ENCODE results near the gene ASAP3. TPM values are rescaled to one million over a fixed set of nuclear protein-coding genes. Genes with fewer than 3 reads are reported as not detected.
A peak's percentile ranks its signal among the peaks of the same experiment; 100 is the strongest.

The ASAP3 gene
- total and polyA plus RNA-seq, 9 of the 15 experiments (the other 6 are each of a cell fraction or from before 2014, with no cell fraction given), result 1.7 to 31.2 (median 17.4) TPM

GRCh38 chr1:23403735-23404486 is 80.1 kb downstream of the ASAP3 start (continued):
- TF ChIP-seq RFX5 (IDR thresholded peaks at IDR 0.05; ENCODE audit: low read depth, low read length), result no peak
- TF ChIP-seq ZNF76 (CRISPR knock-in tag; IDR thresholded peaks at IDR 0.05; ENCODE audit: borderline replicate concordance), result no peak
- no peak for TF ChIP-seq ZFPM2 (CRISPR knock-in tag; IDR thresholded peaks at IDR 0.05)
- no peak for TF ChIP-seq EGR1 (conservative IDR thresholded peaks at IDR 0.05)
- no peak for TF ChIP-seq EZH2 (IDR thresholded peaks at IDR 0.05; ENCODE audit: borderline replicate concordance, low read depth, low read length)
- no peak for TF ChIP-seq CHD4 (IDR thresholded peaks at IDR 0.05; ENCODE audit: insufficient read depth, insufficient replicate concordance, low read depth, low read length, poor library complexity, severe bottlenecking)
- no peak for TF ChIP-seq HEY1 (CRISPR knock-in tag; IDR thresholded peaks at IDR 0.05; ENCODE audit: borderline replicate concordance)
- no peak for TF ChIP-seq CSDE1 (IDR thresholded peaks at IDR 0.05)
- no peak for TF ChIP-seq NR1H2 (CRISPR knock-in tag; IDR thresholded peaks at IDR 0.05)
- no peak for TF ChIP-seq ZNF263 (CRISPR knock-in tag; IDR thresholded peaks at IDR 0.05; ENCODE audit: borderline replicate concordance)
- TF ChIP-seq ZNF592 (IDR thresholded peaks at IDR 0.05), result 0 out of 2 replicates have a peak, but pooled peaks have one; percentile 43
- peak; percentile 67; the same call in 1 of the 2 replicates for TF ChIP-seq MTA3 (IDR thresholded peaks at IDR 0.05; ENCODE audit: borderline replicate concordance)
- TF ChIP-seq TARDBP (IDR thresholded peaks at IDR 0.05), result peak; percentile 44; the same call in 1 of the 2 replicates
- TF ChIP-seq MED1 (CRISPR knock-in tag; IDR thresholded peaks at IDR 0.05; ENCODE audit: borderline replicate concordance), result no peak
- TF ChIP-seq PHTF2 (CRISPR knock-in tag; IDR thresholded peaks at IDR 0.05), result no peak
- TF ChIP-seq PURB (CRISPR knock-in tag; IDR thresholded peaks at IDR 0.05; ENCODE audit: low read depth), result no peak
- TF ChIP-seq SUPT5H (IDR thresholded peaks at IDR 0.05), result no peak
- 0 out of 2 replicates have a peak, but pooled peaks have one; percentile 15 for TF ChIP-seq CBFA2T2 (conservative IDR thresholded peaks at IDR 0.05)
- TF ChIP-seq ZNF282 (CRISPR knock-in tag; IDR thresholded peaks at IDR 0.05), result no peak
- TF ChIP-seq PREB (CRISPR knock-in tag; IDR thresholded peaks at IDR 0.05), result no peak
- no peak for TF ChIP-seq ZNF354B (CRISPR knock-in tag; IDR thresholded peaks at IDR 0.05)
- TF ChIP-seq, protein P1, sequence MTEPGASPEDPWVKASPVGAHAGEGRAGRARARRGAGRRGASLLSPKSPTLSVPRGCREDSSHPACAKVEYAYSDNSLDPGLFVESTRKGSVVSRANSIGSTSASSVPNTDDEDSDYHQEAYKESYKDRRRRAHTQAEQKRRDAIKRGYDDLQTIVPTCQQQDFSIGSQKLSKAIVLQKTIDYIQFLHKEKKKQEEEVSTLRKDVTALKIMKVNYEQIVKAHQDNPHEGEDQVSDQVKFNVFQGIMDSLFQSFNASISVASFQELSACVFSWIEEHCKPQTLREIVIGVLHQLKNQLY (CRISPR knock-in tag; conservative IDR thresholded peaks at IDR 0.05), result no peak
- TF ChIP-seq ELF2 (CRISPR knock-in tag; IDR thresholded peaks at IDR 0.05), result no peak
- TF ChIP-seq GABPB1 (CRISPR knock-in tag; IDR thresholded peaks at IDR 0.05), result 0 out of 2 replicates have a peak, but pooled peaks have one; percentile 43
